K562 (cell line): ENCODE data around the gene NUP133. TPM values are rescaled to one million over a fixed set of nuclear protein-coding genes. Genes with fewer than 3 reads are reported as not detected.

Experiments used
- ATAC-seq: fragments of 200-7000 bp; cut with Tn5 transposase; 3 replicates; pipeline ENCODE4 v1.9.1; 2020; ENCODE audit warnings: moderate library complexity
- BruUV-seq: library from RNA; stranded (reverse); fragments of 400-500 nt; replicated peaks from 2 replicates; lab custom pipeline; 2021; lab: Mats Ljungman, UMichigan
- CTCF ChIA-PET: fragments of 300-600 bp; formaldehyde crosslinking; extraction: SDS; loops from one replicate; lab custom pipeline; 2021; ENCODE audit warnings: low intra/inter-chr PET ratio; lab: Yijun Ruan, JAX
- POLR2A ChIA-PET: fragments of 300-600, 350-650 bp; sonication (Branson Sonifier 250); formaldehyde crosslinking; extraction: SDS; loops from one replicate; lab custom pipeline; 2021; ENCODE audit warnings: antibody characterized with exemption, inconsistent platforms; lab: Yijun Ruan, JAX
- DNase-seq, 4 experiments: peaks; one replicate each; pipeline versions ENCODE4 v3.0.0 to v3.0.0-alpha.2; 2011 to 2018; ENCODE audit warnings: low spot score in 3 of 4, mixed read lengths in 3 of 4; ENCODE audit errors: extremely low read depth in 1 of 4
- FAIRE-seq: peaks from 2 replicates; lab custom pipeline; 2011; peaks lifted over from hg19 to GRCh38; lab: Jason Lieb, UNC
- H2AFZ ChIP-seq: 2 replicates; pipeline ENCODE4 v1.6.0; 2011; ENCODE audit warnings: low read depth, low read length, control low read depth, inconsistent platforms
- H3K27ac ChIP-seq: fragments of 200-600 bp; 3 replicates; pipeline ENCODE4 v1.8.0; 2011; ENCODE audit warnings: low read depth, mild to moderate bottlenecking, control low read depth, inconsistent platforms, low read length, moderate library complexity, mixed read lengths; ENCODE audit errors: extremely low read depth
- H3K27me3 ChIP-seq, 2 experiments: fragments of 300-600 bp in 1 of 2; 2 replicates in 1 of 2; 3 replicates in 1 of 2; pipeline versions ENCODE4 v1.6.0 to v1.8.0; 2011; ENCODE audit warnings: inconsistent platforms in 2 of 2, low read length in 2 of 2, mild to moderate bottlenecking in 1 of 2, mixed read lengths in 1 of 2, moderate library complexity in 1 of 2; ENCODE audit not compliant: control insufficient read depth in 2 of 2, insufficient read depth in 2 of 2
- H3K36me3 ChIP-seq: fragments of 300-600 bp; 3 replicates; pipeline ENCODE4 v1.8.0; 2011; ENCODE audit warnings: mild to moderate bottlenecking, low read length, inconsistent platforms; ENCODE audit not compliant: control insufficient read depth, insufficient read depth
- H3K4me1 ChIP-seq, 2 experiments: fragments of 200-600 bp in 1 of 2; replicated peaks in 1 of 2; 2 replicates in 1 of 2; 3 replicates in 1 of 2; pipeline versions ENCODE4 v1.5.1 to v1.8.0; 2011; ENCODE audit warnings: inconsistent platforms in 2 of 2, low read length in 2 of 2, mild to moderate bottlenecking in 1 of 2, mixed read lengths in 1 of 2, moderate library complexity in 1 of 2; ENCODE audit not compliant: control insufficient read depth in 2 of 2, insufficient read depth in 2 of 2
- H3K4me2 ChIP-seq: 2 replicates; pipeline ENCODE4 v1.6.1; 2011; ENCODE audit warnings: low read length, control low read depth, inconsistent platforms, mixed read lengths; ENCODE audit not compliant: insufficient read depth
- H3K4me3 ChIP-seq: fragments of 200-600 bp; sonication (generic), shearing (Covaris generic); 2 replicates; pipeline ENCODE4 v1.5.1; 2016; ENCODE audit warnings: control low read depth, inconsistent platforms
- H3K79me2 ChIP-seq: fragments of 200-600 bp; 3 replicates; pipeline ENCODE4 v1.8.0; 2011; ENCODE audit warnings: low read length, inconsistent platforms; ENCODE audit not compliant: control insufficient read depth, insufficient read depth
- H3K9ac ChIP-seq, 2 experiments: 2 replicates each; pipeline versions ENCODE4 v1.6.0 to v1.6.1; 2011; ENCODE audit warnings: low read depth in 2 of 2, low read length in 2 of 2, control low read depth in 1 of 2, inconsistent platforms in 1 of 2, mild to moderate bottlenecking in 1 of 2, mixed read lengths in 1 of 2; ENCODE audit not compliant: insufficient read depth in 1 of 2
- H3K9me1 ChIP-seq: one replicate; pipeline ENCODE4 v1.6.0; 2011; ENCODE audit warnings: inconsistent platforms, mild to moderate bottlenecking, low read length, moderate library complexity; ENCODE audit not compliant: control insufficient read depth, insufficient read depth
- H3K9me3 ChIP-seq: replicated peaks from 2 replicates; pipeline ENCODE4 v1.5.1; 2011; ENCODE audit warnings: low read depth, low read length, inconsistent platforms; ENCODE audit not compliant: control insufficient read depth, insufficient read depth
- H4K20me1 ChIP-seq: replicated peaks from 2 replicates; pipeline ENCODE4 v1.6.1; 2011; ENCODE audit warnings: low read length, inconsistent platforms, mixed read lengths; ENCODE audit not compliant: control insufficient read depth, insufficient read depth
- CTCF ChIP-seq, 3 experiments: IDR thresholded peaks in 2 of 3; conservative IDR thresholded peaks in 1 of 3; 2 replicates each; pipeline ENCODE4 v1.5.1; 2011 to 2012; ENCODE audit warnings: low read length in 3 of 3, mild to moderate bottlenecking in 3 of 3, control low read depth in 2 of 3, improper control_type of control experiment in 1 of 3, inconsistent platforms in 1 of 3, low read depth in 1 of 3, mixed read lengths in 1 of 3, moderate library complexity in 1 of 3; ENCODE audit not compliant: insufficient read depth in 2 of 3
- MCM7 ChIP-seq, 2 experiments: fragments of 450-650 bp; IDR thresholded peaks; 2 replicates each; pipeline ENCODE4 v1.6.1; 2016 to 2018
- RAD21 ChIP-seq, 2 experiments: fragments of 250-450 bp in 1 of 2; fragments of 450-650 bp in 1 of 2; sonication (Bioruptor Pico) in 1 of 2; formaldehyde crosslinking in 1 of 2; IDR thresholded peaks in 1 of 2; conservative IDR thresholded peaks in 1 of 2; 2 replicates each; pipeline versions ENCODE4 v1.4.0 to v1.8.0; 2020 to 2022; ENCODE audit warnings: mild to moderate bottlenecking in 2 of 2, moderate library complexity in 1 of 2
- WGBS: fragments of 100-300 bp; shearing (Covaris generic); methylation state at CpG from one replicate; pipeline ENCODE4 v1.1.6; 2016; ENCODE audit warnings: low coverage, mixed read lengths; ENCODE audit not compliant: insufficient coverage; ENCODE audit errors: missing lambda C conversion rate; 5-methylcytosine and 5-hydroxymethylcytosine counted together
- in situ Hi-C: fragments of 300-500 bp; cut with MboI; formaldehyde crosslinking; loops from 4 replicates; pipeline ENCODE4 v1.15.0; 2018; ENCODE audit warnings: inconsistent platforms, mixed read lengths
- intact Hi-C: fragments of 100-400 bp; cut with micrococcal nuclease; formaldehyde crosslinking; loops from 2 replicates; pipeline ENCODE4 v1.14.2; 2022
- polyA plus RNA-seq, 8 experiments: library from polyadenylated mRNA; depleted of rRNA in 4 of 8; stranded (reverse) in 5 of 8; unstranded in 3 of 8; fragments of >200 nt; fragmentation: Nextera tagmentation in 2 of 8; fragmentation: Illumina TruSeq in 1 of 8; extraction: Ambion mirVana in 2 of 8; extraction: Trizol in 1 of 8; gene quantifications; 2 replicates each; pipeline versions ENCODE4 v1.2.1 to v1.2.3, GENCODE V29; 2011 to 2014; ENCODE audit warnings: inconsistent platforms in 1 of 8, missing spikeins in 1 of 8
- total RNA-seq, 7 experiments: library from RNA; depleted of rRNA in 6 of 7; stranded (reverse); fragments of >200 nt in 6 of 7; fragmentation: Illumina TruSeq in 2 of 7; extraction: Trizol in 2 of 7; gene quantifications; 2 replicates each; pipeline versions ENCODE4 v1.2.1 to v1.2.3, GENCODE V29; 2011 to 2021; ENCODE audit warnings: low replicate concordance in 1 of 7

The NUP133 gene
- total and polyA plus RNA-seq, 9 of the 15 experiments (the other 6 are each of a cell fraction or from before 2014, with no cell fraction given), result 21.7 to 85.1 (median 61.3) TPM

- DNase-seq (no peak), ATAC-seq (peak; percentile 76), FAIRE-seq (no peak)
- Histone ChIP-seq H3K4me1 (peaks cover 0 to 11% of the 10 kb centered on the region in 2 experiments; a peak in 2 of 5 replicates), H3K27ac (no peak overlapping the region), H4K20me1 (no peaks in the 10 kb centered on the region), H3K36me3 (no peaks in the 10 kb centered on the region), H3K9me1 (no peaks in the 10 kb centered on the region), H2AFZ (no peak overlapping the region), H3K79me2 (no peaks in the 10 kb centered on the region), H3K27me3 (peaks cover 46 to 69% of the 10 kb centered on the region in 2 experiments), H3K9ac (no peak overlapping the region), H3K4me2 (no peak overlapping the region), H3K4me3 (no peak overlapping the region), H3K9me3 (no peaks in the 10 kb centered on the region)
- POLR2A ChIA-PET, result interaction anchor here (1.0 kb wide), 2 partner anchors 26 to 37 kb away, joined by 3 read pairs; no protein-coding TSS in a partner anchor
- in situ Hi-C loops (no loop called here), intact Hi-C loops (no loop called here)
- CTCF ChIA-PET, result no interaction called here
- 0% methylated on average over 8 of the region's 8 CpGs for WGBS
- BruUV-seq, result no TSS peak
- TF ChIP-seq RAD21 (CRISPR knock-in tag; conservative IDR thresholded peaks at IDR 0.05 in 1 of 2, IDR thresholded peaks at IDR 0.05 in 1 of 2), result peak in 1 of 2 experiments; percentile 23; a peak in 1 of 4 replicates
- peak; percentile 41 to 53 (median 48); a peak in 5 of 6 replicates for TF ChIP-seq CTCF (IDR thresholded peaks at IDR 0.05 in 2 of 3, conservative IDR thresholded peaks at IDR 0.05 in 1 of 3; ENCODE audit: insufficient read depth in 2 of 3, low read depth in 1 of 3, low read length in 3 of 3)
- TF ChIP-seq MCM7 (IDR thresholded peaks at IDR 0.05), result no peak
- TF ChIP-seq, all 486 proteins: peak for 2
These were observed 104.6 kb downstream of the NUP133 start for GRCh38 chr1:229403573-229403972.
